ENCODE measurements around the gene DECR2. TPM values are rescaled to one million over a fixed set of nuclear protein-coding genes. Genes with fewer than 3 reads are reported as not detected.

Gene DECR2
- total RNA-seq, 4 donors from 2014 or later: 16.5 to 30.9 (median 21.4) TPM

- ATAC-seq (ENCODE audit: low FRiP score) (peak; percentile 37), DNase-seq (ENCODE audit: low spot score) (no peak)
- TF ChIP-seq, protein P1, sequence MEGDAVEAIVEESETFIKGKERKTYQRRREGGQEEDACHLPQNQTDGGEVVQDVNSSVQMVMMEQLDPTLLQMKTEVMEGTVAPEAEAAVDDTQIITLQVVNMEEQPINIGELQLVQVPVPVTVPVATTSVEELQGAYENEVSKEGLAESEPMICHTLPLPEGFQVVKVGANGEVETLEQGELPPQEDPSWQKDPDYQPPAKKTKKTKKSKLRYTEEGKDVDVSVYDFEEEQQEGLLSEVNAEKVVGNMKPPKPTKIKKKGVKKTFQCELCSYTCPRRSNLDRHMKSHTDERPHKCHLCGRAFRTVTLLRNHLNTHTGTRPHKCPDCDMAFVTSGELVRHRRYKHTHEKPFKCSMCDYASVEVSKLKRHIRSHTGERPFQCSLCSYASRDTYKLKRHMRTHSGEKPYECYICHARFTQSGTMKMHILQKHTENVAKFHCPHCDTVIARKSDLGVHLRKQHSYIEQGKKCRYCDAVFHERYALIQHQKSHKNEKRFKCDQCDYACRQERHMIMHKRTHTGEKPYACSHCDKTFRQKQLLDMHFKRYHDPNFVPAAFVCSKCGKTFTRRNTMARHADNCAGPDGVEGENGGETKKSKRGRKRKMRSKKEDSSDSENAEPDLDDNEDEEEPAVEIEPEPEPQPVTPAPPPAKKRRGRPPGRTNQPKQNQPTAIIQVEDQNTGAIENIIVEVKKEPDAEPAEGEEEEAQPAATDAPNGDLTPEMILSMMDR (IDR thresholded peaks at IDR 0.05): no peak
Measured at GRCh38 chr16:442976-443375, 41.3 kb downstream of the DECR2 start.

GRCh38 chr16:444027-444426, 42.3 kb downstream of the DECR2 start:
- no peak for DNase-seq (ENCODE audit: low spot score)
- no peak for ATAC-seq (ENCODE audit: low FRiP score)
- TF ChIP-seq, protein P1 (IDR thresholded peaks at IDR 0.05): no peak

- ATAC-seq (ENCODE audit: low FRiP score) (no peak), DNase-seq (ENCODE audit: low spot score) (no peak)
- TF ChIP-seq, protein P1 (IDR thresholded peaks at IDR 0.05): no peak
Measured at GRCh38 chr16:445566-445965, 43.9 kb downstream of the DECR2 start.

- ATAC-seq (ENCODE audit: low FRiP score): no peak
- TF ChIP-seq, protein P1 (IDR thresholded peaks at IDR 0.05): no peak
Measured at GRCh38 chr16:450385-450784, 48.7 kb downstream of the DECR2 start.

DNA sequence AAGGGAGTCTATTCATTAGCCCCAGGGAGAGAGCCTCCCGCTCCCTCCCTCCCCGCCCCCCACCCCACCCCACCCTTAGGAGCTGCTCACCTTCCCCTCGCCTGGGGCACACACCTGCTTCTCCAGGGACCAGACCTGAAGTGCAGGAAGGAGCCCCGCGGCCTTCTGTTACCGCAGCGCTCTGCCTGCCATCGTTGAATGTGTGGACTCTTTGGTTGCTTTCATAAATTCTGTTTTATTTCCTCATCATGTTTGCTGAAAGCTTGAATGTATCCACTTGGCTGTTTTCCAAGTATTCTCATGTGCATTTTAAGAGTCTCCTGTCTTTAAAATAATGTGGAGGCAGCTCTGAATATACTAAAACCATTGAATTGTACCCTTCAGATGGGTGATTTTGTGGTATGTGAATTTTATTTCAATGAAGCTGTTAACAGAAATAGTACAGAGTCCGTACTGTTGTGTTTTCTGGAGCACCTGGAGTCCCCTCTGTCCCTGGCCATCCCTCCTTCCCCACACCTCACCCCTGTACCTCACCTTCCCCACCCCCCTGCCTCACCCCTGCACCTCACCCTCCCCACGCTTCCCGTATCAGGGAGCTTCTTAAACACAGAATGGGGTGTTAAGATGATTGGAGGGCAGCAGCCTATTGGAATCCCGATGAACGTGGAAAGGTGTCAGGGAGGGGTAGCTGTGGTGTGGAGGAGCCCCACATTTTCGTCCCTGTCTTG, 49.3 kb downstream of the DECR2 start:
- ATAC-seq (ENCODE audit: low FRiP score) (no peak), DNase-seq (ENCODE audit: low spot score) (no peak)
- TF ChIP-seq, protein P1 (IDR thresholded peaks at IDR 0.05): no peak

More at GRCh38 chr16:450385-450784, 48.7 kb downstream of the DECR2 start:
- no peak for DNase-seq (ENCODE audit: low spot score)

DNA sequence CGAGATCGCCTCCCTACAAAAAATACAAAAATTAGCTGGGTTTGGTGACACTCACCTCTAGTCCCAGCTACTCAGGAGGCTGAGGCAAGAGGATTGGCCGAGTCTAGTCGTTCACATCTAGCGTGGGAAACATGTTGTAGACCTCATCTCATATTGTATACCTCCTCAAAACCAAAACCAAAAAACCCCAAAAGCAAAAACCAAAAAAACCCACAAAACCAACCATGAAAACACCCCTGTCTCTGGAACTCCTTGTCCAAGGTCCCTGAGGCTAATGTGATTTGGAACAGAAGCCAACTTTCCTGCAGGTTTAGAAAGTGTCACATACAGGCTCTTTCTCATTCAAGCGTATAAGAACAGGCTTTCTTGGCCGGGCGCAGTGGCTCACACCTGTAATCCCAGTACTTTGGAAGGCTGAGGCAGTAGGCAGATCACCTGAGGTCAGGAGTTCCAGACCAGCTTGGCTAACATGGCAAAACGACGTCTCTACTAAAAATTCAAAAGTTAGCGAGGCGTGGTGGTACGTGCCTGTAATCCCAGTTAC, 52.8 kb downstream of the DECR2 start:
- no peak for DNase-seq (ENCODE audit: low spot score)
- ATAC-seq (ENCODE audit: low FRiP score): no peak
- TF ChIP-seq, protein P1 (IDR thresholded peaks at IDR 0.05): no peak

- TF ChIP-seq, protein P1 (IDR thresholded peaks at IDR 0.05): no peak
- ATAC-seq (ENCODE audit: low FRiP score): no peak
- no peak for DNase-seq (ENCODE audit: low spot score)
Measured at GRCh38 chr16:455453-455852, 53.8 kb downstream of the DECR2 start.
